GM21576 (cell line): ENCODE results near the gene MBNL1.
A peak's percentile ranks its signal among the peaks of the same experiment; 100 is the strongest.
"Not testable (repeated sequence)": the region's sequence is repeated elsewhere in the genome, so short reads cannot be mapped to it uniquely, and the experiment has no call there.

ENCODE experiments used
- ATAC-seq: cut with Tn5 transposase; IDR thresholded peaks from one replicate; pipeline ENCODE4 v1.9.1; 2021; ENCODE audit warnings: mild to moderate bottlenecking, moderate library complexity; ENCODE audit not compliant: unreplicated experiment

MBNL1 gene

GRCh38 chr3:152317184-152317583 is 48.5 kb downstream of the MBNL1 start:
- no peak for ATAC-seq

GRCh38 chr3:152317956-152318355 is 49.2 kb downstream of the MBNL1 start:
- ATAC-seq: no peak

- ATAC-seq: no peak
These were observed 49.8 kb downstream of the MBNL1 start for GRCh38 chr3:152318512-152318911.

GRCh38 chr3:152319256-152319655 is 50.5 kb downstream of the MBNL1 start:
- no peak for ATAC-seq

GRCh38 chr3:152319831-152320617 is 51.3 kb downstream of the MBNL1 start:
- no peak for ATAC-seq

GRCh38 chr3:152321200-152321954 is 52.6 kb downstream of the MBNL1 start:
- ATAC-seq: no peak

- ATAC-seq: no peak
These were observed 53.2 kb downstream of the MBNL1 start for GRCh38 chr3:152321955-152322377.

- ATAC-seq: peak; percentile 49
These were observed 54.0 kb downstream of the MBNL1 start for GRCh38 chr3:152322756-152323155.

GRCh38 chr3:152323834-152324233 is 55.1 kb downstream of the MBNL1 start:
- ATAC-seq: peak; percentile 85

- no peak for ATAC-seq
These were observed 56.4 kb downstream of the MBNL1 start for GRCh38 chr3:152325136-152325535.

GRCh38 chr3:152327203-152327602 is 58.5 kb downstream of the MBNL1 start:
- ATAC-seq: no peak

- ATAC-seq: no peak
These were observed 60.1 kb downstream of the MBNL1 start for GRCh38 chr3:152328841-152329240.

- ATAC-seq: no peak
These were observed 61.8 kb downstream of the MBNL1 start for GRCh38 chr3:152330559-152330958.

- ATAC-seq: no peak
These were observed 62.4 kb downstream of the MBNL1 start for GRCh38 chr3:152331018-152331541.

GRCh38 chr3:152331998-152332397 is 63.3 kb downstream of the MBNL1 start:
- no peak for ATAC-seq

- ATAC-seq: no peak
These were observed 65.2 kb downstream of the MBNL1 start for GRCh38 chr3:152333928-152334327.

GRCh38 chr3:152334761-152335160 is 66.0 kb downstream of the MBNL1 start:
- no peak for ATAC-seq

- peak; percentile 49 for ATAC-seq
These were observed 66.5 kb downstream of the MBNL1 start for GRCh38 chr3:152335273-152335672.

GRCh38 chr3:152337337-152337736 is 68.6 kb downstream of the MBNL1 start:
- ATAC-seq: not testable (repeated sequence)

GRCh38 chr3:152338159-152338720 is 69.5 kb downstream of the MBNL1 start:
- ATAC-seq: no peak

GRCh38 chr3:152339881-152340505 is 71.3 kb downstream of the MBNL1 start:
- no peak for ATAC-seq
